Stimulated activated CD4-positive, alpha-beta T cell treated with anti-CD3 and anti-CD28 coated beads, Interleukin-1b, Interleukin-23, amount 100 ng/mL, for 1 hour (primary cell): Measurements from ENCODE around the gene FAF1.
"Not testable (repeated sequence)": the region's sequence is repeated elsewhere in the genome, so short reads cannot be mapped to it uniquely, and the experiment has no call there.

ENCODE experiments used
- DNase-seq, 2 donors: peaks; one replicate each; pipeline ENCODE4 v3.0.0-alpha.2; 2020; ENCODE audit warnings: low read depth in 2 of 2

Gene FAF1

DNA sequence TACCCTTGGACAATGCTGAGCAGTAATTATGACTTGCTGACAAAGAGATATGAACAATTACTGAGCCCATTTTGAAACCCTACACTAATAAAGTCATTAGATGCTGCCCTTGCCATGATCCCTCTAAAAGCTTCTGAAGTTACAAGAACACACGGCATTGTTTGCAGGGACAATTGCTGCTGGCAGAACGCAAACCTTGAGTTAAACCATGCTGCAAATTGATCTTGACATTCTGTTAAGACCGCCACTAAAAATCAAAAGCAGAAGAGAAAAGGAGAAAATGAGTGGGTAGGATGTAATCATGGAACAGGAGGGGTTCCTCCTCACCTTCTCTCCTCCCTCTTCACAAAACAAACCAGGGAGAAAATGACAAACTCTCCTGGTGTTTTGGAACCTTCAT is 400.6 kb downstream of the FAF1 start:
- DNase-seq = no peak

- DNase-seq = no peak
These were observed 406.1 kb downstream of the FAF1 start for GRCh38 chr1:50553921-50554320.

GRCh38 chr1:50548243-50548642 is 411.8 kb downstream of the FAF1 start:
- DNase-seq = no peak

DNA sequence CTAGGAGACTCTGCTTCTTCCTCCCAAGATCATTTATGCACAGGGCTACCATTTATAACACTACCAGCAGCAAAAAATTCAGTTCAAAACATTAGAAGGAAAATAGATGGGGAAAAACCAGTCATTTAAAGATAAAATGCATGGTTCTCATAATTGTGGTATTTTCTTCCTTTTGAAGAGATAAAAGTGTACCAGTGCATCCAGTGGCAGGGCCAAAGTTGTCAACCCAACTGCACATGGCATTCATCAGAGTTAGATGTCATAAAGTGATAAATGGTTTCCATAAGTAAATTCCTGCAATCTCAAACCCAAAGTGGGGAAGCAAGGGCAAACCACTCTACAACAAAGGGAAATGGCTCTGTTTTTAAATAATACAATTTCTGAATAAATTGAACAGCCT is 417.7 kb downstream of the FAF1 start:
- no peak for DNase-seq

DNA sequence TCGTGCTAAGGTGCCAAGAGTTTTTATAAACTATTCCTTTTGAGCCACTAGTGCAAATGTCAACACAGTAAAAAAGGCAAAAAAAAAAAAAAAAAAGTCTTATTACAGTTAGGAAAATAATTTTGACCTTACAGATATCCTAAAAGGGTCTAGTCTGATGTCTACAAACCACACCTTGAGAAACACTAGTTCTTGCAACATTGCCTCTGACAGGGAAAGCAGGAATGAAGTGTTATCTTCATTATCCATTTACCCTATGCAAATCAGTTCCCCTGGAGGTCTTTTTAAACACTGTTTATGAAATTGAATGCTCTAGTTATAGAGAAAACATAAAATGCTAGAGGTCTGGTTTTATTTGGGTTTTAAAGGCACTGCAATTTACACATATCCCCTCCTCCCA is 421.6 kb downstream of the FAF1 start:
- no peak for DNase-seq

DNA sequence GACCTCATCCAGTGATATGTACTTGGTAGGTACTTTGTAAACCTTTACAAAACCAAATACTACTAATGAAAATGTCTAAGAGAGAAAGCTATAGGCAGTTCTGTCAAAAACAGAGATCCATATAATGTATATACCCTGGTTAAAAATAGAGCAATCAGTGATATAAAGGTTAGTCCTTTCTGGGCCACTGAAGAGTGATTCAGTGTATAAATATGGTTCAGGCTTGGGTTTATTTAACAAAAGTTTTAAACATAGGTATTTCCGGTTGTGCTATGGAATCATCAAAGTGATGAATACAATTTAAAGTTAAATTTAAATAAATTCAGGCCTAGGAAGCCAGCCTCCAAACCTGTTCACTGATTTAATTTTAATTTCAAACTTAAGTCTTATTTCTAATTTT is 428.5 kb downstream of the FAF1 start:
- no peak for DNase-seq

DNA sequence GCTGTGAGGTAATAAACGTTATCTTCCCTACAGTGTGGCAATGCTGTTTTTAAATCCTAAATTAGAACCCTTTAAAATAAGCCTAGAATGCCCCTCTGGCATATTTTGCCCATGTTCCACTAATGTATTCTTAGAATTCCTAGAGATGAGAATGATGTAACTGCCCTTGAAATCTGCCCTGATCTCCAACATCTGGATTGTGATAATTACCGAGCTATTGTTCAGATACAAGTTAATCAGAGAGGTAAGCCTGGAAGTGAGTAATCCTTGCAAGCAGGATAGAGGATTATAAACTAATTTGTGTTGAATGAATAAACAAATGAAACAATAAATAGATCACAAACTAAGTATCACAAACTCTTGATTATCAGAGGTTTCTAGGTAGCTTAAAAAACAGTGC is 429.0 kb downstream of the FAF1 start:
- no peak for DNase-seq

DNA sequence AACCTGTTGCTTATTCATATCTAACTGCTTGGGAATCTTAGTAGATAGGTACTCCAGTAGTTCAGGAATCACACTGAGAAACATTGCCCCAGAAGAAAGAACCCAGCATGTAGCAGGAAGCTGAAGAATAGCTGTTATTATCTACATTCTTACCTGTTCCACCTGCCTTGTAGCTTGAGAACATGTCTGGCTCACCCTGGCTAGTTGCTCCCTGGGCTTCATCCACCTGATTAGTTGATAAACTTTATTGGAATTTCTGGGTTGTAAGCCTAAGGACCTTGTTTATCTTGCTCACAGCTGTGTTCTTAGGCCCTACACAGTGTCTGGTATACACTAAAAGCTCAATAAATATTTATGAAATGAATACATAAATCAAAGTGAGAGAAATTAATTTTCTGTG is 430.6 kb downstream of the FAF1 start:
- no peak for DNase-seq

DNA sequence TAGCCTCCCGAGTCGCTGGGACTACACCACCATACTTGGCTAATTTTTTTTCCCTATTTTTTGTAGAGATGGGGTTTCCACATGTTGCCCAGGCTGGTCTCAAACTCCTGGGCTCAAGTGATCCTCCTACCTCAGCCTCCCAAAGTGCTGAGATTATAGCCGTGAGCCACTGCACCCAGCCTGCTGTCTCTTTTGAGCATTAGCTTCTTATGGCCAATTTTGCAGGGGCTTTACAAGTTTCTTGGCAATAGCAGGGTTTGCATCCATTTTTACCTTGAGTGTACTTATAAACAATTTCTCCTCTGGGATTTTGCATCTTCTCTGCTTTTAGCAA is 432.1 kb downstream of the FAF1 start:
- not testable (repeated sequence) for DNase-seq

DNA sequence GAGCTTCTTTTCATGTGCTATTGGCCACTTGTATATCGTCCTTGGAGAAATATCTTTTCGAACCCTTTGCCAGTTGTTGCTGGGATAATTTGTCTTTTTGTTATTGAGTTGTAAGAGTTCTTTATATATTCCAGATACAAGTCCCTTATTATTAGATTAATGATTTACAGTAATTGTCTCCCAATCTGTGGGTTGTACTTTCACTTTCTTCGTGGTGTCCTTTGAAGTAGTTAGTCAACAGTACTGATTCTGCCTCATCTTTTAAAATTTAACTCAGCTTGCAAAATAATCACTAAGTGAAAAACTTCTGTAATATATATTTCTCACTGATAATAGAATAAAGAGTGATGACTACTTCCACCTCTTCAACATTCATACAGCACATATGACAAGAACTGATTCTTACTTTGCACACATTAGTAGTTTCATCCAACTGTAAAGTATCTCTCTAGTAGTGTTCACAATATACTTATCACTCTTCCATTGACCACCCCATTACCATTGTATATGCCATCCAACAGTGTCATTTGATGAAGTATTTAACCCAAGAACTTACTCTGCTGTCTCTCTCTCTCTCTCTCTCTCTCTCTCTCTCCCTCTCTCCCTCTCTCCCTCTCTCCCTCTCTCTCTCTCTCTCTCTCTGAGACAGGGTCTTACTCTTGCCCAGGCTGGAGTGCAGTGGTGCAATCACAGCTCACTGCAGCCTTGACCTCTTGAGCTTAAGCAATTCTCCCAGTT is 432.6 kb downstream of the FAF1 start:
- no peak for DNase-seq

DNA sequence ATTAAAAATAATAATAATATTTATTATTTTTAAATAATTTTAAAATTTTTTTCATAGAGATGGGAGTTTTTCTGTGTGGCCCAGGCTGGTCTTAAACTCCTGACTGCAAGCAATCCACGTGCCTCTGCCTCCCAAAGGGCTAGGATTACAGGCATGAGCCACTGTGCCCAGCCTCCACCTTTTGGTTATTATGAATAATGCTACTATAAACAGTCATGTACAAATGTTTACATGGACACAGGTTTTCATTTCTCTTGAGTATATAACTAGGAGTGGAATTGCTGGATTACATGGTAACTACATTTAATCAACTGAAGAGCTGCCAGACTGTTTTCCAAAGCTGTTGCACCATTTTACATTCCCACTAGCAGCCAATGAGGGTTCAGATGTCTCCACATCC is 433.6 kb downstream of the FAF1 start:
- no peak for DNase-seq

DNA sequence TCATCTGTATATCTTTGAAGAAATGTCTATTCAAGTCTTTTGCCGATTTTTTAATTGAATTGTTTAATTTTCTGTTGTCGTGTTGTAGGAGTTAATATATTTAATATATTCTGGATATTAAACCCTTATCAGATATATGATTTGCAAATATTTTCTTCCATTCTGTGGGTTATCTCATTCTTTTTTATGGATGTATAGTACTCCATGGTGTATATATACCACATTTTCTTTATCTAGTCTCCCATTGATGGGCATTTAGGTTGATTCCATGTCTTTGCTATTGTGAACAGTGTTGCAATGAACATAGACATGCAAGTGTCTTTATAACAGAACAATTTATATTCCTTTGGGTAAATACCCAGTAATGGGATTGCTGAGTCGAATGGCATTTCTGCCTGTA is 436.5 kb downstream of the FAF1 start:
- DNase-seq = no peak

- no peak for DNase-seq
These were observed 437.2 kb downstream of the FAF1 start for GRCh38 chr1:50522691-50523342.

DNA sequence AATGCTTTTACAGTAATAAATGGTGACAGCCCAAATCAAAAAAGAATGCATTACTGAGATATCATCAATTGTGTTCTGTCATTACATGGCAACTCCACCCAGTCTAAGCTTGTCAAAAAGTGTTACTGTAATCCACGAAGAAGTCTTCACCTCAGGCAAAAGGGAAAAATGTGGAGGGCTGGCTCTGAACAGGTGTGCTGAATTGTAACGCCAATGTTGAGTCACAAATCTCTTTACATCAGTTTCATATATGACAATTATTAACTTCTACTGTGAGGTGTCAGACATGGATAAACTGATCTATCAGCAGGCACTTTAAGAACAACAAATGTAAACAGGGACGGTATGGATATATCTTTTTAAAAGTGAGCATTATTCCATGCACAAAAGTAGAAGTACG is 438.4 kb downstream of the FAF1 start:
- no peak for DNase-seq

DNA sequence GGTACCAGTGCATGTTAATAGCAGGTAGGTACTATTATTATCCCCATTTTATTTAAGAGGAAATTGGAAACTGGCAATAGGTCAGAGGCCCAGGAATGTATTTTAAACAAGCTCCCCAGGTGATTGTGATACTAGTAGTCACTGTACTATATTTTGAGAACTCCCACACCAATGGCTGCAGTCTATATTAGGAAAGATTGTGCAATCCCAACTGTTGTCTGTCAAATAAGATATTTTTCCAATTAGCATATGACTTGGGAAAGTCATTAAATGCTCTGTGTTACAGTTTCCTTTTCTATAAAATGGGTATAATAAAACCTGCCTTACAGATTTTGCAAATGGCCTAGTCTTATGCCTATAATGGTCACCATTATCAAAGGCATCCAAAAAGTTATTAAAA is 442.6 kb downstream of the FAF1 start:
- no peak for DNase-seq

DNA sequence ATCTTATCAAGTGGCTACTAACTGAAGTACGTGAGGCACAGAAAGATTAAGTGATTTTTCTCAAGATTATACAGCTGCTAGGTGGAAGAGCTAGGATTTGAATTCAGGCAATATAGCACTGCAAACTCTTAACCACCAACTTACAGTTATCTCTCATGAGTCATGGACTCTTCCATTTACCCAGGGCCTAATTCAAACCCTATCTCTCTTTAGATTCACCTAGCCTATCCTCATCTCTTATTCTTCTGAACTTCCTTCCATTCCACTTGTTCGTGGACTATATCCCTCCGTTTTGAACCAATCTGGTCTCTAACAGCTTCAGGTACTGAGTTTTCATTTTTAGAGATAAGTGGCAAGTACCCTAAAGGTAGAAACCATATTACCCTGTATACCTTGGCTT is 444.0 kb downstream of the FAF1 start:
- DNase-seq = no peak

DNA sequence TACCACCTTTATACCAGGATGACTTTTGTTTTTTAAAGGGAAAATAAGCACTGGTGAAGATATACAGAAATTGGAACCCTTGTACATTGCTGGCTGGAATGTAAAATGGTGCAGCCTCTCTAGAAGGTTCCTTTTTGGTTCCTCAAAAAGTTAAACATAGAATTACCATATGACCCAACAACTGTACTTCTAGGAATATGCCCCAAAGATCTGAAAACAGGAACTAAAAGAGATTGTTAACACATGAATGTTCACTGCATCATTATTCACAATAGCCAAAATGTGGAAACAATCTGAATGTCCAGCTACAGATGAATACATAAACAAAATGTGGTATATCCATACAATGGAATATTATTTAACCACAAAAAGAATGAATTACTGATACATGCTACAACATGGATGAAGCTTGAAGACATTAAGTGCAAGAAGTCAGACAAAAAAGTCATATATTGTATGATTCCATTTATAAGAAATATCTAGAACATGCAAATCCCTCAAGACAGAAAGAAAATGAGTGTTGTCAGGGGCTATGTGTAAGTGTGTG is 452.0 kb downstream of the FAF1 start:
- no peak for DNase-seq

DNA sequence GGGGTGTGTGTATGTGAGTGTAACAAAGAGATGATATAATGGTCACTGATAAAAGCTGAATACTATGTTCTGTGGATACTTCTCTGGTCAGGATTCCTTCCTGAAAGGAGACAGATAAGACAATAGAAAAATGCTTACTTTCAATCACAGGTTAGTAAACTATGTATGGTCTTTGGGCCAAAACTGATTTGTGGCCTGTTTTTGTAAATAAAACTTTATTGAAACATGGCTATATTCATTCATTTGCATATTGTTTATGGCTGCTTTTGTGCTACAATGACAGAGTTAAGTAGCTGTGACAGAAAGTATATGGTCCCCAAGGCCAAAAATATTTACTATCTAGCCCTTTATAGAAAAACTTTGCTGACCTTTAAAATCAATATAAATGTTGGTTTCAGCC is 454.6 kb downstream of the FAF1 start:
- DNase-seq = no peak

DNA sequence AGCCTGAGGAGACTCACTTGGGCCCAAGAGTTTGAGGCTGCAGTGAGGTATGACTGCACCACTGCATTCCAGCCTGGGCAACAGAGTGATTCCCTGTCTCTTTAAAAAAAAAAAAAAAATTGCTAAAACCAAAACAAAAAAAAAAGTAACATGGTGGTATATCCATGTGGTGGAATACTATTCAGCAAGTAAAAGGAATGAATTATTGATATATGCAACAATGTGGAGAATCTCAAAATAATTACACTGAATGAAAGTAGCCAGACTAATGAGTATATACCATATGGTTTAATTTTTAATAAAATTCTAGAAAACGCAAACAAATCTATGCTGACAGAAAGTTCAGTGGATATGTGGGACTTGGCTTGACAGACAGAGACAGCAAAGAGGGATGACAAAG is 456.6 kb downstream of the FAF1 start:
- DNase-seq = no peak

DNA sequence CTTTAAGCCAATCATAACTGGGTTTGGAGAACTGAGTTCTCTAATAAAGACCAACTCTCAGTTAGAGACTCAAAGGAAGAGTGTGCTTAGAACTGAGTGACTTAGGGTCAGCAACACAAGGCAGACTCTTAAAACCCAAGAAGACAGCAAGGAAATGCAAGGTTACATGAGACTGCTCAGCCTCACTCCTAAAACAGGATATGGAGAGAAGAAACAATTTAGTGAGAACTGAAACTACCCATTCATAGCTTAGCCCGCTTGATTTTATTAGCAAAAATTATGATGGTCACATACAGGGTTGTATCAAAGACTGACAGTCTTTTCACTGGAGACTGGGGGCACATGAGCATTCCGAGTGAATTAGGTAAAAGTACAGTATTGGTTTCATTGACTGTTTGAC is 457.9 kb downstream of the FAF1 start:
- DNase-seq = no peak

DNA sequence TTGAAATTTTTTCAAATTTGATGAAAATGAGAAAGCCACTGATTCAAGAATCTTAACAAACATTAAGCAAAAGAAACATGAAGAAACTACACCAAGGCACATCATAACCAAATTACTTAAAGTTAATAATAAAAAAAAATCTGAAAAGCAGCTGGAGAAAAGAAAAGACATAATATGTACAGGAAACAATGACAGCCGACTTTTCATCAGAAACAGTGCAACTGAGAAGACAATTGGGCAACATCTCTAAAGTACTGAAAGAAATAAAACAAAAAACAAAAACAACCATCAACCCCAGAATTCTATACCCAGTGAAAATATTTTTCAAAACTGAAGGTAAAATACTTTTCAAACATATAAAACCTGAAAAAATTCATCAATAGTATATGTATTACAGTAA is 463.1 kb downstream of the FAF1 start:
- DNase-seq = no peak

- no peak for DNase-seq
These were observed 466.4 kb downstream of the FAF1 start for GRCh38 chr1:50493710-50494109.

DNA sequence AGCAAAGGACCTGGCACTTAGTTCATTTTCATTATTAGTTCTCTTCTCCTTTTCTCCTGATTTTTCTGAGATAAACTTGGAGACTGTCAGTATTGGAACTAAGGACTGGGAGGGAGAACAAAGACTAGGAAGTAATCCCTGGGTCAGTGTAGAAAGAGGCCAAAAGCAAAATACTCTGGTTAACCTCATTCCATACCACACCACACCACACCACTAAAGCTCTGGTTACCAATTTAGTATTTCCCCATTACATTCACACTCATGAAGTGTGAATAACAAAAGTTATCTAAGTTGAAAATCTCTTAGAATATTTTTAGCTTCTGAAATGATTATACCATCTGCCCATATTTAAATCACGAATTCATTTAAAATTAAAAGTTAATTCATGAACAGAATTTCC is 467.9 kb downstream of the FAF1 start:
- DNase-seq = no peak

- no peak for DNase-seq
These were observed 468.9 kb downstream of the FAF1 start for GRCh38 chr1:50491142-50491541.
